ENCODE data around the gene TOM1. TPM values are rescaled to one million over a fixed set of nuclear protein-coding genes. Genes with fewer than 3 reads are reported as not detected.

The TOM1 gene
- total and polyA plus RNA-seq, 2 of the 13 experiments (the other 11 are each of a cell fraction or from before 2014, with no cell fraction given) = 30.8 to 87.3 TPM

- TF ChIP-seq MTERF4 (CRISPR knock-in tag; IDR thresholded peaks at IDR 0.05) (peak; percentile 60; the same call in 1 of the 2 replicates), HDAC1 (CRISPR knock-in tag; IDR thresholded peaks at IDR 0.05) (peak; percentile 77), ZNF704 (CRISPR knock-in tag; IDR thresholded peaks at IDR 0.05; ENCODE audit: borderline replicate concordance) (peak; percentile 61; the same call in 1 of the 2 replicates), ERF (CRISPR knock-in tag; IDR thresholded peaks at IDR 0.05) (peak; percentile 91), ZNF503 (CRISPR knock-in tag; IDR thresholded peaks at IDR 0.05) (0 out of 2 replicates have a peak, but pooled peaks have one; percentile 44), FLYWCH1 (CRISPR knock-in tag; IDR thresholded peaks at IDR 0.05) (no peak), PATZ1 (CRISPR knock-in tag; IDR thresholded peaks at IDR 0.05) (peak; percentile 90), PITX1 (CRISPR knock-in tag; IDR thresholded peaks at IDR 0.05) (peak; percentile 77; the same call in 1 of the 2 replicates), TSC22D2 (CRISPR knock-in tag; IDR thresholded peaks at IDR 0.05; ENCODE audit: borderline replicate concordance) (no peak; the same call in 1 of the 2 replicates), SYNCRIP (IDR thresholded peaks at IDR 0.05; ENCODE audit: insufficient read depth, low read depth, low read length) (no peak), GATAD1 (CRISPR knock-in tag; IDR thresholded peaks at IDR 0.05) (peak; percentile 68), FIP1L1 (IDR thresholded peaks at IDR 0.05; ENCODE audit: borderline replicate concordance, insufficient read depth, low read depth, low read length) (no peak), HDAC2 (CRISPR knock-in tag; IDR thresholded peaks at IDR 0.05) (peak; percentile 67), ZBED4 (CRISPR knock-in tag; IDR thresholded peaks at IDR 0.05; ENCODE audit: borderline replicate concordance) (peak; percentile 87; the same call in 1 of the 2 replicates), KLF16 (CRISPR knock-in tag; IDR thresholded peaks at IDR 0.05) (peak in 1 of 2 experiments; percentile 93; a peak in 2 of 4 replicates)
Measured at GRCh38 chr22:35380537-35381423, 81.1 kb downstream of the TOM1 start, which contains the start of gene HMOX1 (continued).
